Measurements from ENCODE around the gene SYT5. TPM values are rescaled to one million over a fixed set of nuclear protein-coding genes. Genes with fewer than 3 reads are reported as not detected.

Gene SYT5
- total and polyA plus RNA-seq, 2 of the 13 experiments (the other 11 are each of a cell fraction or from before 2014, with no cell fraction given): not detected

DNA sequence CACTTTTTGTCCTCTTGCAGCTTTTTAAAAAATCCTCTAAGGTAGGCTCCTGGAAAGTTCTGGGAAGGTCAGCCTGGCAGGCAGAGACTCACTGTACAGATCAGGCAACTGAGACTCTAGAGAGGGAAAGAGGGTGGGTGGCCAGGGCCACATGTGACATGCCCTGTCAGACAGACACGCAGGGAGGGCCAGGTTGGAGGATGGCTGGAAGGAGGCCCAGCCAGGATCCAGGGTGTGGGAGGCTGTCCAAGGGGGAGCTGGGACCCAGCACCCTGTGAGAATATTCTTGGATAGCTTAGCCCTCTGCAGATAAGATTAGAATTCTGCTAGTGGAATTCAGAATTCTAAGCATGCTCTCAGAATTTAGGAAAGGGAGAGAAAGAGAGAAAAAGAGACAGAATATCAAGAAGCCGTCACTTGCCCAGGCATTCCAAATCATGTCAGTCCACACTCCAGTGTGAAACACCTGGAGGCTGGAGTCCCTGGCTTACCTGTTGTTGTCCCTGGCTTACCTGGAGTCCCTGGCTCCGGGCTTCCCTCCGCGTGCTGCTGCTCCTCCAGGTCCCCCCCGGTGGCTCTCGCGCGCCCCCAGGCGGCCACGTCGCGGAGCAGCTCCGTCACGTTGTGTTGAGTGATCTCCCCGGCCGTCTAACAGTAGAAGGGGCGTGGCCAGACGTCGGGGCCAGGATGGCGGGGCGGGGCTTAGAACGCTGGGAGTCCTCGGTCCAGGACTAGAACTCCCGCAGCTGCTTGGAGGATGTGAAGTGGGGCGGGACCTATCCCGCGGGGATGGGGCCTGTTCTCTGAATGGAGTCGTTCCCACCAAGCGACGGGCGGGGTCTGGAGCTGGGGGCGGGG, 19.7 kb downstream of the SYT5 start (continued):
- TF ChIP-seq YY1 (IDR thresholded peaks at IDR 0.05; ENCODE audit: insufficient read depth, insufficient replicate concordance, low read depth, low read length) (peak; percentile 54), CBX5 (CRISPR knock-in tag; IDR thresholded peaks at IDR 0.05; ENCODE audit: borderline replicate concordance) (0 out of 2 replicates have a peak, but pooled peaks have one; percentile 30), ZNF138 (CRISPR knock-in tag; IDR thresholded peaks at IDR 0.05; ENCODE audit: low read depth) (0 out of 2 replicates have a peak, but pooled peaks have one; percentile 28), ELF3 (CRISPR knock-in tag; IDR thresholded peaks at IDR 0.05) (peak; percentile 32; the same call in 1 of the 2 replicates), BHLHE40 (IDR thresholded peaks at IDR 0.05; ENCODE audit: low read length) (peak; percentile 45; the same call in 1 of the 2 replicates), SKI (IDR thresholded peaks at IDR 0.05; ENCODE audit: partially characterized antibody) (peak; percentile 33), PCBP2 (optimal IDR thresholded peaks at IDR 0.05; ENCODE audit: low read depth, low read length, poor library complexity, severe bottlenecking) (no peak), GABPB1 (CRISPR knock-in tag; IDR thresholded peaks at IDR 0.05) (peak; percentile 65), REL (CRISPR knock-in tag; conservative IDR thresholded peaks at IDR 0.05) (no peak), FOXO1 (CRISPR knock-in tag; IDR thresholded peaks at IDR 0.05) (peak; percentile 17; the same call in 1 of the 2 replicates), HDAC1 (CRISPR knock-in tag; IDR thresholded peaks at IDR 0.05) (peak; percentile 29; the same call in 1 of the 2 replicates), RBM39 (IDR thresholded peaks at IDR 0.05; ENCODE audit: low read depth, low read length, poor library complexity, severe bottlenecking) (peak; percentile 48)
- TF ChIP-seq, protein P1, sequence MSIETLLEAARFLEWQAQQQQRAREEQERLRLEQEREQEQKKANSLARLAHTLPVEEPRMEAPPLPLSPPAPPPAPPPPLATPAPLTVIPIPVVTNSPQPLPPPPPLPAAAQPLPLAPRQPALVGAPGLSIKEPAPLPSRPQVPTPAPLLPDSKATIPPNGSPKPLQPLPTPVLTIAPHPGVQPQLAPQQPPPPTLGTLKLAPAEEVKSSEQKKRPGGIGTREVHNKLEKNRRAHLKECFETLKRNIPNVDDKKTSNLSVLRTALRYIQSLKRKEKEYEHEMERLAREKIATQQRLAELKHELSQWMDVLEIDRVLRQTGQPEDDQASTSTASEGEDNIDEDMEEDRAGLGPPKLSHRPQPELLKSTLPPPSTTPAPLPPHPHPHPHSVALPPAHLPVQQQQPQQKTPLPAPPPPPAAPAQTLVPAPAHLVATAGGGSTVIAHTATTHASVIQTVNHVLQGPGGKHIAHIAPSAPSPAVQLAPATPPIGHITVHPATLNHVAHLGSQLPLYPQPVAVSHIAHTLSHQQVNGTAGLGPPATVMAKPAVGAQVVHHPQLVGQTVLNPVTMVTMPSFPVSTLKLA (IDR thresholded peaks at IDR 0.05): 0 out of 2 replicates have a peak, but pooled peaks have one; percentile 3
- TF ChIP-seq, protein P2, sequence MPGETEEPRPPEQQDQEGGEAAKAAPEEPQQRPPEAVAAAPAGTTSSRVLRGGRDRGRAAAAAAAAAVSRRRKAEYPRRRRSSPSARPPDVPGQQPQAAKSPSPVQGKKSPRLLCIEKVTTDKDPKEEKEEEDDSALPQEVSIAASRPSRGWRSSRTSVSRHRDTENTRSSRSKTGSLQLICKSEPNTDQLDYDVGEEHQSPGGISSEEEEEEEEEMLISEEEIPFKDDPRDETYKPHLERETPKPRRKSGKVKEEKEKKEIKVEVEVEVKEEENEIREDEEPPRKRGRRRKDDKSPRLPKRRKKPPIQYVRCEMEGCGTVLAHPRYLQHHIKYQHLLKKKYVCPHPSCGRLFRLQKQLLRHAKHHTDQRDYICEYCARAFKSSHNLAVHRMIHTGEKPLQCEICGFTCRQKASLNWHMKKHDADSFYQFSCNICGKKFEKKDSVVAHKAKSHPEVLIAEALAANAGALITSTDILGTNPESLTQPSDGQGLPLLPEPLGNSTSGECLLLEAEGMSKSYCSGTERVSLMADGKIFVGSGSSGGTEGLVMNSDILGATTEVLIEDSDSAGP (CRISPR knock-in tag; IDR thresholded peaks at IDR 0.05; ENCODE audit: borderline replicate concordance): peak; percentile 90
- TF ChIP-seq, protein P3, sequence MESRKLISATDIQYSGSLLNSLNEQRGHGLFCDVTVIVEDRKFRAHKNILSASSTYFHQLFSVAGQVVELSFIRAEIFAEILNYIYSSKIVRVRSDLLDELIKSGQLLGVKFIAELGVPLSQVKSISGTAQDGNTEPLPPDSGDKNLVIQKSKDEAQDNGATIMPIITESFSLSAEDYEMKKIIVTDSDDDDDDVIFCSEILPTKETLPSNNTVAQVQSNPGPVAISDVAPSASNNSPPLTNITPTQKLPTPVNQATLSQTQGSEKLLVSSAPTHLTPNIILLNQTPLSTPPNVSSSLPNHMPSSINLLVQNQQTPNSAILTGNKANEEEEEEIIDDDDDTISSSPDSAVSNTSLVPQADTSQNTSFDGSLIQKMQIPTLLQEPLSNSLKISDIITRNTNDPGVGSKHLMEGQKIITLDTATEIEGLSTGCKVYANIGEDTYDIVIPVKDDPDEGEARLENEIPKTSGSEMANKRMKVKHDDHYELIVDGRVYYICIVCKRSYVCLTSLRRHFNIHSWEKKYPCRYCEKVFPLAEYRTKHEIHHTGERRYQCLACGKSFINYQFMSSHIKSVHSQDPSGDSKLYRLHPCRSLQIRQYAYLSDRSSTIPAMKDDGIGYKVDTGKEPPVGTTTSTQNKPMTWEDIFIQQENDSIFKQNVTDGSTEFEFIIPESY (CRISPR knock-in tag; IDR thresholded peaks at IDR 0.05): peak; percentile 58; the same call in 1 of the 2 replicates
- TF ChIP-seq, protein P4, sequence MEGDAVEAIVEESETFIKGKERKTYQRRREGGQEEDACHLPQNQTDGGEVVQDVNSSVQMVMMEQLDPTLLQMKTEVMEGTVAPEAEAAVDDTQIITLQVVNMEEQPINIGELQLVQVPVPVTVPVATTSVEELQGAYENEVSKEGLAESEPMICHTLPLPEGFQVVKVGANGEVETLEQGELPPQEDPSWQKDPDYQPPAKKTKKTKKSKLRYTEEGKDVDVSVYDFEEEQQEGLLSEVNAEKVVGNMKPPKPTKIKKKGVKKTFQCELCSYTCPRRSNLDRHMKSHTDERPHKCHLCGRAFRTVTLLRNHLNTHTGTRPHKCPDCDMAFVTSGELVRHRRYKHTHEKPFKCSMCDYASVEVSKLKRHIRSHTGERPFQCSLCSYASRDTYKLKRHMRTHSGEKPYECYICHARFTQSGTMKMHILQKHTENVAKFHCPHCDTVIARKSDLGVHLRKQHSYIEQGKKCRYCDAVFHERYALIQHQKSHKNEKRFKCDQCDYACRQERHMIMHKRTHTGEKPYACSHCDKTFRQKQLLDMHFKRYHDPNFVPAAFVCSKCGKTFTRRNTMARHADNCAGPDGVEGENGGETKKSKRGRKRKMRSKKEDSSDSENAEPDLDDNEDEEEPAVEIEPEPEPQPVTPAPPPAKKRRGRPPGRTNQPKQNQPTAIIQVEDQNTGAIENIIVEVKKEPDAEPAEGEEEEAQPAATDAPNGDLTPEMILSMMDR (CRISPR knock-in tag; IDR thresholded peaks at IDR 0.05): peak; percentile 98
- TF ChIP-seq, protein P5, sequence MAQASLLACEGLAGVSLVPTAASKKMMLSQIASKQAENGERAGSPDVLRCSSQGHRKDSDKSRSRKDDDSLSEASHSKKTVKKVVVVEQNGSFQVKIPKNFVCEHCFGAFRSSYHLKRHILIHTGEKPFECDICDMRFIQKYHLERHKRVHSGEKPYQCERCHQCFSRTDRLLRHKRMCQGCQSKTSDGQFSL (CRISPR knock-in tag; IDR thresholded peaks at IDR 0.05): peak; percentile 66; the same call in 1 of the 2 replicates
- TF ChIP-seq, protein P6, sequence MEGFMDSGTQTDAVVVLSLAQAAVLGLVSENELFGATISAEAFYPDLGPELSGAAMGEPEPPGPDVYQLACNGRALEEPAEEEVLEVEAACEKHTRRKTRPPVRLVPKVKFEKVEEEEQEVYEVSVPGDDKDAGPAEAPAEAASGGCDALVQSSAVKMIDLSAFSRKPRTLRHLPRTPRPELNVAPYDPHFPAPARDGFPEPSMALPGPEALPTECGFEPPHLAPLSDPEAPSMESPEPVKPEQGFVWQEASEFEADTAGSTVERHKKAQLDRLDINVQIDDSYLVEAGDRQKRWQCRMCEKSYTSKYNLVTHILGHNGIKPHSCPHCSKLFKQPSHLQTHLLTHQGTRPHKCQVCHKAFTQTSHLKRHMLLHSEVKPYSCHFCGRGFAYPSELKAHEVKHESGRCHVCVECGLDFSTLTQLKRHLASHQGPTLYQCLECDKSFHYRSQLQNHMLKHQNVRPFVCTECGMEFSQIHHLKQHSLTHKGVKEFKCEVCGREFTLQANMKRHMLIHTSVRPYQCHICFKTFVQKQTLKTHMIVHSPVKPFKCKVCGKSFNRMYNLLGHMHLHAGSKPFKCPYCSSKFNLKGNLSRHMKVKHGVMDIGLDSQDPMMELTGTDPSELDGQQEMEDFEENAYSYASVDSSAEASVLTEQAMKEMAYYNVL (CRISPR knock-in tag; IDR thresholded peaks at IDR 0.05; ENCODE audit: borderline replicate concordance): no peak
